Gastroesophageal sphincter (tissue), 4 donors: Measurements from ENCODE around the gene RELCH. TPM values are rescaled to one million over a fixed set of nuclear protein-coding genes. Genes with fewer than 3 reads are reported as not detected.

Experiments used
- ATAC-seq: fragments of 150-250 bp; one replicate; pipeline ENCODE4 v1.9.1; 2016; ENCODE audit warnings: mild to moderate bottlenecking, moderate library complexity
- H3K27ac ChIP-seq, 4 donors: fragments of 200-600 bp; sonication (generic) in 3 of 4; 1 replicate in 3 of 4; 2 replicates in 1 of 4; pipeline ENCODE4 v1.5.1; 2016 to 2019
- H3K27me3 ChIP-seq: fragments of 200-600 bp; sonication (generic); one replicate; pipeline ENCODE4 v1.5.1; 2019
- H3K36me3 ChIP-seq, 2 donors: fragments of 200-600 bp; sonication (generic); one replicate each; pipeline ENCODE4 v1.5.1; 2019; ENCODE audit warnings: control low read depth in 1 of 2
- H3K4me1 ChIP-seq, 3 donors: fragments of 200-600 bp; sonication (generic); 1 replicate in 2 of 3; 2 replicates in 1 of 3; pipeline ENCODE4 v1.5.1; 2016 to 2019; ENCODE audit warnings: control low read depth in 2 of 3
- H3K4me3 ChIP-seq, 2 donors: fragments of 200-600 bp; sonication (generic); one replicate each; pipeline ENCODE4 v1.5.1; 2019; ENCODE audit warnings: mild to moderate bottlenecking in 1 of 2, moderate library complexity in 1 of 2
- H3K9me3 ChIP-seq, 3 donors: fragments of 200-600 bp; sonication (generic); one replicate each; pipeline ENCODE4 v1.5.1; 2017 to 2019; ENCODE audit warnings: control low read depth in 2 of 3
- CTCF ChIP-seq, 4 experiments: fragments of 200-600 bp in 2 of 4; fragments of 450-650 bp in 2 of 4; sonication (generic) in 1 of 4; IDR thresholded peaks; one replicate each; pipeline ENCODE4 v1.5.1; 2017 to 2019; ENCODE audit warnings: antibody characterized with exemption in 4 of 4, mild to moderate bottlenecking in 2 of 4, moderate library complexity in 2 of 4
- EP300 ChIP-seq: sonication (generic); formaldehyde crosslinking; IDR thresholded peaks from one replicate; pipeline ENCODE4 v1.6.1; 2017; ENCODE audit warnings: antibody characterized with exemption, mild to moderate bottlenecking
- POLR2A ChIP-seq, 2 donors: fragments of 450-650 bp; IDR thresholded peaks; one replicate each; pipeline ENCODE4 v1.6.1; 2017; ENCODE audit warnings: antibody characterized with exemption in 2 of 2, mild to moderate bottlenecking in 2 of 2, moderate library complexity in 1 of 2
- POLR2AphosphoS5 ChIP-seq: sonication (generic); formaldehyde crosslinking; IDR thresholded peaks from one replicate; pipeline ENCODE4 v1.6.1; 2017; ENCODE audit warnings: antibody characterized with exemption
- WGBS, 2 donors: methylation state at CpG; one replicate each; pipeline ENCODE4 v1.1.5; 2018; ENCODE audit warnings: low coverage in 1 of 2; 5-methylcytosine and 5-hydroxymethylcytosine counted together
- total RNA-seq, 4 donors: library from RNA; depleted of rRNA; stranded (reverse); fragments of >200 nt; gene quantifications; one replicate each; pipeline ENCODE4 v1.1.0, GENCODE V29; 2016

Gene RELCH
- total RNA-seq, 4 donors from 2014 or later, result 20.7 to 30.4 (median 27.4) TPM

DNA sequence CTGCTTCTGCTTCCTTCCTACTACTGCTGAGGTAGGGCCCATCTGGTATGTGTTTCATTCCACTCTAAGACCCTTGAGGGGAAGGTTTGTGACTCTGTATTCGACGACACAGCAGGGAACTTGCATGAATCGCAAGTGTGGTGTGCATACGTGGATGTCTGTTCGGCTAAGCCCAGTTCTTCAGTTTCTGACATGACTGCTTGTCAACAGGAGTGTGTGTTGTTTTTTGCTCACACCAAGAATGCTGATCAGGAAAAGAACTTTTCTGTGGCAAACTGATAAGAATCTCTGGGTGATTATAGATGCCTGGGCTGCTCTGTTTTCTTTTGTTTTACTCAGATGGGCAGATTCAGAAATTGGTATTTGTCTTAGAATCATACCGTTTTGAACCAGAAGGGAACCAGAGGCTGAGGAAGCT is 160.0 kb downstream of the RELCH start:
- H3K36me3 ChIP-seq, result no peaks in the 10 kb centered on the region
- H3K27ac ChIP-seq, result no peak overlapping the region
- no peaks in the 10 kb centered on the region for H3K4me1 ChIP-seq
- 40 to 58% methylated on average over 1 to 4 of the region's 6 CpGs for WGBS, 2 donors
- no peaks in the 10 kb centered on the region for H3K9me3 ChIP-seq
- ATAC-seq, result no peak
- H3K27me3 ChIP-seq, result peaks cover 3% of the 10 kb centered on the region
- no peak overlapping the region for H3K4me3 ChIP-seq
- TF ChIP-seq POLR2AphosphoS5 (no peak), CTCF (IDR thresholded peaks at IDR 0.05) (no peak), POLR2A (IDR thresholded peaks at IDR 0.05) (no peak), EP300 (no peak)

- no peaks in the 10 kb centered on the region for H3K4me1 ChIP-seq
- no peak overlapping the region for H3K4me3 ChIP-seq
- H3K27ac ChIP-seq, result no peak overlapping the region
- TF ChIP-seq CTCF (IDR thresholded peaks at IDR 0.05) (no peak), EP300 (no peak), POLR2A (IDR thresholded peaks at IDR 0.05) (no peak), POLR2AphosphoS5 (no peak)
- H3K27me3 ChIP-seq, result peaks cover 3% of the 10 kb centered on the region
- H3K36me3 ChIP-seq, result no peaks in the 10 kb centered on the region
- H3K9me3 ChIP-seq, result no peaks in the 10 kb centered on the region
- 69 to 77% methylated on average over 2 of the region's 4 CpGs for WGBS, 2 donors
- no peak for ATAC-seq
Observed at GRCh38 chr18:62348474-62348873, 161.4 kb downstream of the RELCH start.

DNA sequence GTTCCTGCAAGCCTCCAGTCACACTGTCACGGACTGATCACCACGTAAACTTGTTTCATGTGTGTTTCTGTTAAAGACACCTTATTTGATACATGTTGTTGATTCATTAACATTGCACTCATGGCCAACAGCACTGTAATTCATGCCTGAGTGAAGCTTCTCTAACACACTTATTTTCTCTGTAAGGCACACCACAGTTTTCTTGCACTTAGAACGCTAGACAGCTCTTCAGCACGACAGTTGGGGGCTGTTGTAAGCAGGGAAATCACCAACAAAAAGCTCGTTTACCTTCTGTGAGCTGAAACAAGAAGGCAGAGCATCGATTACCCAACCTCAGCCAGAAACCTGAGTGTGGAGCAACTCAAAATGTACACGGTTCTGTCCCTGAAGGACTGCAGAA is 166.1 kb downstream of the RELCH start:
- no peak for ATAC-seq
- no peak overlapping the region for H3K4me3 ChIP-seq
- H3K27me3 ChIP-seq, result peaks cover 3% of the 10 kb centered on the region
- TF ChIP-seq CTCF (IDR thresholded peaks at IDR 0.05) (no peak), POLR2AphosphoS5 (no peak), EP300 (no peak), POLR2A (IDR thresholded peaks at IDR 0.05) (no peak)
- H3K27ac ChIP-seq, result no peak overlapping the region
- 80 to 92% methylated on average over 2 to 6 of the region's 7 CpGs for WGBS, 2 donors
- H3K9me3 ChIP-seq, result no peaks in the 10 kb centered on the region
- no peaks in the 10 kb centered on the region for H3K4me1 ChIP-seq
- no peaks in the 10 kb centered on the region for H3K36me3 ChIP-seq

GRCh38 chr18:62354151-62354550 is 167.1 kb downstream of the RELCH start:
- no peak for ATAC-seq
- peaks cover 3% of the 10 kb centered on the region for H3K27me3 ChIP-seq
- H3K27ac ChIP-seq, result no peak overlapping the region
- TF ChIP-seq POLR2A (IDR thresholded peaks at IDR 0.05) (no peak), CTCF (IDR thresholded peaks at IDR 0.05) (no peak), EP300 (no peak), POLR2AphosphoS5 (no peak)
- H3K4me1 ChIP-seq, result no peaks in the 10 kb centered on the region
- H3K36me3 ChIP-seq, result no peaks in the 10 kb centered on the region
- no peak overlapping the region for H3K4me3 ChIP-seq
- H3K9me3 ChIP-seq, result no peaks in the 10 kb centered on the region
- WGBS, 2 donors, result 85% methylated on average over 4 of the region's 29 CpGs; no CpG with 5 or more reads in 1 of the 2 donors

GRCh38 chr18:62357079-62357719 is 170.1 kb downstream of the RELCH start:
- no peaks in the 10 kb centered on the region for H3K9me3 ChIP-seq
- ATAC-seq, result no peak
- no peak overlapping the region for H3K4me3 ChIP-seq
- no peak overlapping the region for H3K27ac ChIP-seq
- H3K4me1 ChIP-seq, result no peaks in the 10 kb centered on the region
- H3K36me3 ChIP-seq, result no peaks in the 10 kb centered on the region
- whole genome bisulfite sequencing, 2 donors, result 76 to 93% methylated on average over 3 to 5 of the region's 5 CpGs
- TF ChIP-seq CTCF (IDR thresholded peaks at IDR 0.05), result no peak
- no peak for TF ChIP-seq POLR2AphosphoS5
- TF ChIP-seq EP300, result no peak
- TF ChIP-seq POLR2A (IDR thresholded peaks at IDR 0.05), result no peak
- no peaks in the 10 kb centered on the region for H3K27me3 ChIP-seq
